SH-SY5Y (cell line): ENCODE measurements around the gene UBE2G2.

Source experiments
- GATA2 ChIP-seq: IDR thresholded peaks from 2 replicates; pipeline ENCODE4 v1.6.1; 2011; ENCODE audit warnings: mild to moderate bottlenecking, low read depth, low read length
- GATA3 ChIP-seq: IDR thresholded peaks from 2 replicates; pipeline ENCODE4 v1.6.1; 2011; ENCODE audit warnings: low read depth, mild to moderate bottlenecking, low read length, moderate library complexity

DNA sequence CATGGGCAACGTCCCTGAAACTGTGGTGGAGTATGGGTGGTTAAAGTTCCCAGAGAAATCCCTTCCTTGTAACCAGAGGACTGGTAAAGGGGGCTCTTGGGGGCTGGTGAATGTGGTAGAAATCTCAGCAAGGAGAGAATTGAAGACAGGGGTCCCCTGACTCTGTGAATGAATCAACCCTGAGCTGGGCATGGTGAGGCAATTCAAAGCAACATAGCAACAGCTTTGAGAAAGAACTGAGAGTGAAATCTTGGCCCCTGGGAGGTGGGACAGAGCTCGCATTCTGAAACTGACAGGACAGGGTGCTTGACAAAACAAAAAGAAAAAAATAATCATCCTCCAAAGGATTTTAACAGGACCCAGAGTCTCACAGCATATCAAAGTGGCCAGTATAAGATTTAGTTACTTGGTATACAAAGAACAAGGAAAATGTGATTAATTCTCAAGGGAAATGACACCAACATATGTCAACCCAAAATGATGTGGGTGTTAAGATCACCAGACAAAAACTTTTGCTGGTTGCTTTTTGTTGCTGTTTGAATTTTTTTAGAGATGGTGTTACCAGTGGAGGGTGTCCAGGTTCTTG lies 28.0 kb upstream of the UBE2G2 start:
- TF ChIP-seq GATA3, result no peak
- no peak for TF ChIP-seq GATA2
